NOMO-1 treated with dmso at 0.1 percent for 144 hours (cell line): ENCODE measurements around the gene KLHL25.
"Not testable (repeated sequence)": the region's sequence is repeated elsewhere in the genome, so short reads cannot be mapped to it uniquely, and the experiment has no call there.

Source experiments
- DNase-seq: peaks from one replicate; lab custom pipeline; 2025; ENCODE audit not compliant: unreplicated experiment; lab: John Stamatoyannopoulos, UW

Gene KLHL25

DNA sequence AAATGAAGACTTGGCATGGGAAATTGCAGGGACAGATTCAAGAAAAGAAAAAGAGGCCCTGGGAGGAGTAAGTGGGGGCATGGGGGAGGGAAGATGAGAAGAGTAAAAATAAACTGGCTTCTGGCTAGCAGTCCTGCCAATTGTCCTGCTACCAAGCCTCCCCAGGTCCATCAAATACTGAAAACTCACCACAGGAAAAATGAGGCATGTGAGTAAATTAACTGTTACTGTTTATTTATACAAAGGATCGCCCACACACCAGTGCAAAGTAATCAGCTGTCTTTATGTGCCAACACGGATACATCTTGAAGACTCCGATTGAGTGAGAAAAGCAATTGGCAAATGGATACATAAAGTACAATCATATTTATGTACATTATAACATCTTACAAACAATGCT is 10.7 kb upstream of the KLHL25 start:
- no peak for DNase-seq

DNA sequence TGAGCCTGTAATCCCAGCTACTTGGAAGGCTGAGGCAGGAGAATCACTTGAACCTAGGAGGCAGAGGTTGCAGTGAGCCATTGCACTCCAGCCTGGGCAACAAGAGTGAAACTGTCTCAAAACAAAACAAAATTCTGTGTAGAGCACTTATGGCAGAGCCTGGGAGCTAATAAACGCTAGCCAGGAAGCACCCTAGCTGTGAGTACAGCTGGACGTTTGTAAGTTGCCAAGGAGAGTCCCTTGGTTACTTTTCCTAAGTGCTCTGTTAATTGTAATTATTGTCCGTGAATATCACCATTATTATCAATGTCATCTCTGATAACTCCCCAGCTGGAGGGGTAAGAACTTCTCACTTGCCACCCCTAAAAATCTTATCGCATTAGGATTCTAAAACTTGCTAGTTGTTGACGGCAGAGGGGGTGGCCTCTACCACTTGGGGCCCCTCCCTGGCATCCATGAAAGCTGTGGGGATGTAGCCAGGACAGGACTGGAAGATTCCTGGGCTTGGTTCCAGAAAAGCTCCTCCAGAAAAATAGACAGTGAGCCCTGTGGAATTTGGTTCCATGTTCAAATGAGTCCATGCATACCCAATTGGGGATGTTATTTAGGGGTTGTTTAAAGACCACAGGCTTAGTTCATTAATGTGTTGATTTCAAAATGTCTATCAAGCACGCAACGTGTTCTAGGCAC is 9.9 kb upstream of the KLHL25 start:
- DNase-seq: no peak

DNA sequence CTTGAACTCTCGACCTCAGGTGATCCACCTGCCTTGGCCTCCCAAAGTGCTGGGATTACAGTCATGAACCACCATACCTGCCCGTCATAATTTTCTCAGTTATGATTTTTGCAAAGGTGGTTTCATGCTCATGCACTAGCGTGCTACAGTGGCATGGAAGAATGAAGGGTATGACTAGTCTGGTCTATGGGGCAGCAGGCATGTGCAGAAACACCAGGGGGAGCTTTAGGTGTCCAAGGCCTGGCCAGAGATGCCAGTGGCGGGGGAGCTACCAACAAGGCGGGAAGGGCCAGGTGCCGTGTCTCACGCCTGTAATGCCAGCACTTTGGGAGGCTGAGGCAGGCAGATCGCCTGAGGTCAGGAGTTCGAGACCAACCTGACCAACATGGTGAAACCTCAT is 7.9 kb upstream of the KLHL25 start:
- not testable (repeated sequence) for DNase-seq

DNA sequence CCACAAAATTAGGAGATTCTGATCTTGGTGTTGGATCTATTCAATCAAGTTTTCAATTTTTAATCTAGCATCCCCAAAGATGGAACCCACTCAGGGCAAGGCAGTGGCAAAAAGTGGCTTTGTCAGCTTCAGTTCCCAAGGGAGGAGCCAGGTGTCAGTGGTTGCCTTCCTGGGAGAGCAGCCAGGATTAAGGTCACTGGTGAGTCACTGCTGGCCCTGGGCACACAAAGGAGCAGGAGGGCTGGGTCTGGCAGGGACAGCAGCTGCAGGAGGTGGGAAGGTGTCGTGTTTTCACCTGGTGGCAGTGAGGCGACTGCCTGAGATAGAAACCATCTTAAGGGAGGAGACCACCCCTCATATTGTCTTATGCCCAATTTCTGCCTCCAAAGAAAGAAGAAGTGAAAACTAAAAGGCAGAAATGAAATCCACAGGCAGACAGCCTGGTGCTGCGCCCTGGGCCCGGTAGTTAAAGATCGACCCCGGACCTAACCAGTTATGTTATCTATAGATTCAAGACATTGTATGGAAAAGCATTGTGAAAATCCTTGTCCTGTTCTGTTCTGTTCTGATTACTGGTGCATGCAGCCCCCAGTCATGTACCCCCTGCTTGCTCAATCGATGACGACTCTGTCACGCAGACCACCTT is 5.9 kb upstream of the KLHL25 start:
- DNase-seq: no peak

DNA sequence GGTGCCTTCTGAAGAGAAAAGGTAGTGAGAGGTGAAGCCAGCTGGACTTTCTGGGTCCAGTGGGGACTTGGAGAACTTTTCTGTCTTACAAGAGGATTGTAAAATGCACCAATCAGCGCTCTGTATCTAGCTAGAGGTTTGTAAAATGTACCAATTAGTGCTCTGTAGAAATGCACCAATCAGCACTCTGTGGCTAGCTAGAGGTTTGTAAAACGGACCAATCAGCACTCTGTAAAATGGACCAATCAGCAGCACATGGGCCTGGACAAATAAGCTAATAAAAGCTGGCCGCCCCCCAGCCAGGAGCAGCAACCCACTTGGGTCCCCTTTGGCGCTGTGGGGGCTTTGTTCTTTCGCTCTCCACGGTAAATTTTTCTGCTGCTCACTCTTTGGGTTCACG is 1.6 kb upstream of the KLHL25 start:
- DNase-seq: not testable (repeated sequence)

DNA sequence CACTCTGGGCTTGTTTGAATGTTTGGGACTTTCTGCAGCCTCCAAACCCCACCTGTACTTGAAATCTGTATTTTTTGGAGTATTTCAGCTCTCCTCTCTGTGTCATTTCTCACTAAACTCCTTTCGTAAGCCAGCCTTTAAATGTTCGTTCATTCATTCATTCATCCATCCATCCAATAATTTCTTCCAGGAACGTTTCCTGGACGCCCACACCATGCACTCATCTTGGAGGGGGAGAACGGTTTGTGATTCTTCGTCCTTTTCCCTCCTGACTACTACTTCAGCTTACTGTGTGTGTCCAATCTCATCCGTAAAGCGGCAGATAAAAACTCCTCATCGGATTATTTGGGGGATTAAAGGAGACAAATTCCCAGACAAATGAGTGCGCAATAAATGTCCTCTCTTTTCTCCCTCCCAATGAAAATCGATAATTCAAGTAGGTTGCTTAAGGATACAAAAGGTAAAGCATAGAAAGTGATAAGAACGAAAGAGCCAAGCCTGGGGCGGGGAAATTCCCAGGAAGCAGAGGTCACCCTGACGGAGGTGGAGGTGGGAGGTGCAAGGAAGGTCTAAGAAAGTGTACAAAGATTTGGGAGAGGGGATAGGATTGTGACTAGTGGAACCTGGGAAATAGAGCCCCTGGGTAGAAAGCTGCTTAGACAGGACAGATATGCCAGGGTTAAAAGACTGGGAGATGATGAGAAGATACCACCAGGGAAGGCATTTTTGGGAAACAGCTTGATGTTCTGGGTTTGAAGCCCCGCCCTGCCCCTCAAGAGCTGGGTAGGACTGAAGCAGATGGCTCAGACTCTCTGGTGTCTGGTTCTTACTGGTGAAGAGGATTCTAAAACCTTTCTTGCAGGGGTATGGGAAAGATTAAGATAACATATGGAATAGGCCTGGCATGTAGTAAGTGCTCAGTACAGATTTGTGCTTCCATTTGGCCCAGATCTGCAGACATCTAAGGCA is 896 bp upstream of the KLHL25 start:
- no peak for DNase-seq

DNA sequence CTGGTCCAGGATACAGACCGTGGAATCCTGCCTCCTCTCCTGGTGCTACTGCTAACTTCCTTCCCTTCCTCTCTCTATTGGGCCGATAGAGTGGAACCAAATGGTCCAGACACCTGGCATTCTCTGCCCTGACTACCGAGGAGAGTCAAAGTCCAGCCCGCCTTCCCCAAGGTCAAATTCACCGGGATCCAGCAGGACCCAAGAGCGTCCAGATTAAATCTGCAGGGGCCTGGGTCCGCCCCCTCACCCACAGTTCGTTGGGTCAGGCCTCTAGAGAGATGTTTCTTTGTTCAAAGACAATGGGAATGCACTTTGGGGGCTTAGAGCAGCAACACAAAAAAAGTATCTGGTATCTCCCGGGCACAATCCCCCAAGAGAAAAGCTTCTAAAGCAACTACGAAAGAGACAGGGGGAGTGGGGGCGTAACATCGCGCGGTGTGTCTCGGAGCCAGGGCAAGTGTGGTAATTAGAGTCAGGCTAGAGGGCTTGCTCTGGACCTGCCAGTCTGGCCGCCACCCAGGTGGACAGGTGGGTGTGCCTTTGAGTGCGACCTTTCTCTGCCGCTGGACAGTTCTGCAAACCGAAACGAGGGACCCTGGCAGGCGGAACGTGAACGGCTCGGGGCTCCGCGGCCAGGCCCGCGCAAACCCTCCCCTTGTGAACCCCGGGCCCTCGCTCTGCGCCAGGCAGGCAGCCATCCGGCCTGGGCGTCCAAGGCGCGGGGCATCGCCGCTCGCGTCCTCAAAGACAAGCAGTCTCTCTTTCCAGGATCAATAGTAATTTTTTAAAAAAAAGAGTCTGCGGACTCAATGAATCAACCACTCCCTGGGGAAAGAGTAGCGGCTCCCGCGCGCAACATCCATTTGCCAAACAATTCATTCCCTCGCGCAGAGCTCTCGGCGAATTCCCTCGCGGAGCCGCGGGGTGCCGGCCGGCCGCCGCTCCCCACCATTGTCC is 806 bp downstream of the KLHL25 start:
- no peak for DNase-seq

DNA sequence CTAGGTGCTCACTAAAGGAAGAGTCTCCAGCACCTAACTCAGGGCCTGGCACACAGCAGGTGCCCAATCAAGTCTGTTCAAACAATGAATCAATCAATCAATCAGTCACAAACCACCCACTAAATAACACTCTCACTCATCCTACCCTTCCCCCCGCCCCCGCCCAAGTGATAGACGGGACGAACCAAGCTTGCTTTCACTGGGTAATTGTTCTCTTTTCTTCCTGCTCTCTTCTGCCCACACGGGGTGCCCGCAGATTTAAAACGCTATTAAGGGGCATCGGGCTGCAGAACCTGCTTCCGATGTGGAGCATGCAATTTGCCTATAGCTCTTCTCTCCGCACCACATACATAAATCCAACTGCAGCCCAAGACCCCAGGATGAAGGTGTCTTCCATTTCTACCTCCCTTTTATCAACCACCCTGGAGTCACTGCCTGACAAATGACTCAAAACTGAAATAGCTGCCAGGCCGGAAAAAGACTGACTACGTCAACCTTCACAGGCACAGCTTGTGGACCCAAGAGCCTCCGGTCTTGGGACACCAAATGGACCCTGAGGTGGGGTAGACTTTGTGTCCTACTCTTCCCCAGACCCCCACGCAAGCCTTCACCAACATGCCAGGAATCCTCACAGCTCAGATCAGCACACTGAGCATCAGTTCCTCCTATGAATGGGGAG is 1.7 kb downstream of the KLHL25 start:
- DNase-seq: no peak

DNA sequence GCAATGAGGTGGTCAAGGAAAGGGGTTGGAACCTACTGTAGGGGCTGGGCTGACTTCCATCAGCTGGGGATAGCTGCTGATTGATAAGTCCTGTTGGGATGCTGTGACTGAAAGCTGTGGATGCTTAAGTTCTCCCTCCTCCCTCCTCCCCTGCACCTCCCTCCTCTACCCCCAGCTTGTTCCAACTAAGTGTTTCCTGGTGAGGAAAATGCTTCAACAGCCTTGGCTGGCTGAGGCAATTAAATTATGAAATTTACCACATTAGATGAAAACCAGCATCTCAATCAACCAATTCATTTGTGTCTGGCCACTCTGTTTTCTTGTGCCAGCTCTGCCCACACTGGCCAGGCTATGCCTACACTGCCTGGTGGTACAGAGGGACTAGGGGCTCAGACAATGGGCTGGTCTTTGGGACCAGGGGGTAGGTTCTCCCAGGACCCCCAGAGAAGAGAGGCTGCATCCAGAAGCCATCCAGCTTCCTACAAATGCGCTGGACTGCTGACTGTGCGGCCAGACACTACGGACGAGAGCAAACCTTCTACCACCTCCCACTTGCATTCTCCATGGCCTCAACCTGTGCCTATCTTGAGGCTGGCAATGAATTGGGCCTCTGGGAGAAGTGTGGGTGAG is 2.5 kb downstream of the KLHL25 start:
- no peak for DNase-seq

DNA sequence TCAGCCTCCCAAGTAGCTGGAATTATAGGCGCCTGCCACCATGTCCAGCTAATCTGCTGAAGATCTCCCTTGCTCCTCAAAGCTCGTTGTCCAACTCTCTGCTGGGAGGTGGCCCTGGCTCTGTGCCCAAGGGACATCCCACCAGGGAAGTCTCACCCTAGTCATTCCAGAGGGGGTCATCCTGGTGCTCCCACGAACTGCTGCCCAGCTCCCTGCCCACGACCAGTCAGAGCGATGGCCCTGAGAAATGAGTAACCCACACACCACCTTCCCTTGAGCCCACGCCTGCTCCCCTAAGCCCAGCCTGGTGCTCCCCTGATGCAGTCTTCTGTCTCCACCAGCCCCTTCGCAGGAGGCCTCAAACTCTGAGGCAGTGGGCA is 5.2 kb downstream of the KLHL25 start:
- no peak for DNase-seq

DNA sequence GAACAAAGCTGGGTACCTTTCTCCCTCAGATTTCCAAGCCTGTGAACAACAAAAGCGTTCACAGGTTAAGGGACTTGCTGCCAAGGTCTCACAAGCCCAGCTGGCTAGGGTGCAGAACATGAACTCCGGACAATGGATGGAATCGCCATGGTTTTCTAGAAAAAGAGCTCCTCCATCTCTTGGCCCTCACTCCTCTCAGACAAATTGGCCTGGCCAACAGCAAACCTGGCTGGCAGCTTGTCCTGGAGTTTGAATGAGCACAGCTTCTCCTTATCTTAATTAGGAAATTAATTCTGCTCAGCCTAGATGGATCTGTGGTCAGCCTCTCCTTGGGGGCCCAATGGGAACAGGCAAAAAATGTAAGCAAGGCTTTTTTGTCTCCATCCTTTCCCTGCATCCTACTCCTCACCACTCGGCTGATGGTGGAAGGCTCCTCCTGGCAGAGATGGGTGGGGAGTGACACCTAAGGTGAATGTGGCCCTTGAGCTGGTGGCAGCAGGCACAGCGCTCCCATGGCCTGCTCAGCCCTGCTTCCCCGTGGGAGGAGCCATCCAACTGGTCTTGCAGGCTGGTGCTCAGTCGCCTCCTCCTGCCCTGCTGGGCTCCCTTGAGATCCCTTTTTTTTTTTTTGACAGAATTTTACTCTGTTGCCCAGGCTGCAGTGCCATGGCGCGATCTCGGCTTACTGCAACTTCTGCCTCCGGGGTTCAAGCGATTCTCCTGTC is 5.8 kb downstream of the KLHL25 start:
- no peak for DNase-seq

DNA sequence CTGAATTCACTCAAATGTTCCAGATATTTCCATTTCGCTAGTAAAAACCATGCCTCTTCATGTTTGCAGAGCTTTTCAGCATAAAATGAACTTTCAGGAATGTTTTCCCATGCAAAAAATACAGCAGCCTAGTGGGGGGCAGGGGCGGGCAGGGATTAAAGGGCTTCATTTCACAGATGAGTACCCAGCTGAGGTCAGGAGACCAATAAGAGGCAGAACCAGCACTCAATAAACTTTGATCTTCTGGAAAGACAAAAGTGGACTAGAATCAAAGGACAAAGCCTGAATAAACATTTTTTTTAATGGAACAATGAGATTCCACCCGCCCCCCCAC is 8.0 kb downstream of the KLHL25 start:
- DNase-seq: no peak

DNA sequence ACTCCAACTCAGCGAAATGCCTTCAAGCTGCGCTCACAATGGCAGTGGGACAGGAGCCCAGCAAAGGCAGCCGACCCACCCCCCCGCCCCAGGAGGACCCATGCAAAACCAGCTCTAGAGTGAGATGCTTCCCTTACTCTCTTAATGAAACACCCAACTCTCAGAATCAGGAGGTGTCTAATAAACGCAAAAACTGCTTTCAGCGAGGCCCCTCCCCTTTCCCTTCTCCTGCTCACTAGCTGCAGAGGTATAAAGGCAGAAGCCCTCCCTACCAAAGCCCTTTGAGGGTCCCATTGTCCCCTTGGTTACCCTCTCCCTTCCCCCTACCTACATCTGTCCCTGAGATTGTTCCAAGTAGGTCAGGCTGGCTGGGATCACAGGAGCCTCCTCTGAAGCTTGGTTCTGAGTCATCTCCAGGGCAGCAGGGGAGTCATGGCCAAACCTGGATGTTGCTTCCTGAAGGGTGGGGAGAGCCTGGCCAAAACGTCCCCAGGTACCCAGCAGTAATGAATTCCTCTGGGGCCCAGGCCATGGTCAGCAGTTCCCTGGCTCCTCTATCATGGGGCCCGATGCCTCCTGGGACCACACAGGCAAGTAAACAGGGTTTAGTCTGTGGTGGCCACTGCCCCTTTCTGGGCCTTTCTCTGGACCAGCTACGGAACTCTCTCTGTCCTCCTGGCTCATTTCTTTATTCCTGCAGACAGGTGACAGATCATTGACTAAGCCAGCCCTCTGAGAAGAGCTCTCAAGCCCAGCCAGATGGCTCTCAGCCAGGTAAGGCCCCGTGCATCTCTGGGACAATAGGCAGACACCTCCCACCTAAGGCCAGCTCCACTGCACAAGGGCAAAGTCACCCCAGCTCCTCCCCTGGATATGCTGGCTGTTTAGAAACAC is 8.6 kb downstream of the KLHL25 start:
- no peak for DNase-seq

DNA sequence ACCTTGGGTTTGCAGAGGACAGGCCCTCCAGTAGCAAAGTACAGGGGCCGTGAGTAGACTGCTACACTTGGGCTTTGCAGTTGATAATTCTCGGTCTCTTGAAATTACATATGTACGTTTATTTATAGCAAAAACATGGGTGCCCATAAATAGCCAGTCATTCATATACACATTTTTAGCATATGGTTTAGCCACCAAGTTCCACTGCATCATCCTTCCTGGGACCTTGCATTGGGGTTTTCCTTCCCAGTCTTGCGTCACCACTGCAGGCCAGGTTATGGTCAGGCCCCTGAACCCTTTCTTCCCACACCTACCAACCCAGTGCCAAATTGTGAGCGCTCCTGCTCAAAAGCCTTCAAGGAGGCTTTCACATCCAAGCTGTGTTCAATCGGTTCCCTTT is 12.7 kb downstream of the KLHL25 start:
- no peak for DNase-seq

DNA sequence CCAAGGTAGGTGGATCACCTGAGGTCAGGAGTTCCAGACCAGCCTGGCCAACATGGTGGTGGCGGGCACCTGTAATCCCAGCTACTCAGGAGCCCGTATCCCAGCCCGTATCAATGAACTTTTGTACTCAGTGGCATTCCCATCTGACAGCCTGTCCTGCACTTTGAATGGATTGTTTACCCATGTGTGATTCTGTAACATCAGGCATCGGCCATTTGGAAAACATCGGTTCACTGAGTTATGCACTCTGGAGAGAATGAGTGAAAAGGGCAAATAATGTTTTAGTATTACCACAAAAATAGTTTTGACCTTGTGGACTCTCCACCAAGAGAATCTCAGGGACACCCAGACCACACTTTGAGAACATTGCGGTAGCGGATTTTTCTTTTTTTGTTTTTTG is 13.6 kb downstream of the KLHL25 start:
- DNase-seq: no peak

DNA sequence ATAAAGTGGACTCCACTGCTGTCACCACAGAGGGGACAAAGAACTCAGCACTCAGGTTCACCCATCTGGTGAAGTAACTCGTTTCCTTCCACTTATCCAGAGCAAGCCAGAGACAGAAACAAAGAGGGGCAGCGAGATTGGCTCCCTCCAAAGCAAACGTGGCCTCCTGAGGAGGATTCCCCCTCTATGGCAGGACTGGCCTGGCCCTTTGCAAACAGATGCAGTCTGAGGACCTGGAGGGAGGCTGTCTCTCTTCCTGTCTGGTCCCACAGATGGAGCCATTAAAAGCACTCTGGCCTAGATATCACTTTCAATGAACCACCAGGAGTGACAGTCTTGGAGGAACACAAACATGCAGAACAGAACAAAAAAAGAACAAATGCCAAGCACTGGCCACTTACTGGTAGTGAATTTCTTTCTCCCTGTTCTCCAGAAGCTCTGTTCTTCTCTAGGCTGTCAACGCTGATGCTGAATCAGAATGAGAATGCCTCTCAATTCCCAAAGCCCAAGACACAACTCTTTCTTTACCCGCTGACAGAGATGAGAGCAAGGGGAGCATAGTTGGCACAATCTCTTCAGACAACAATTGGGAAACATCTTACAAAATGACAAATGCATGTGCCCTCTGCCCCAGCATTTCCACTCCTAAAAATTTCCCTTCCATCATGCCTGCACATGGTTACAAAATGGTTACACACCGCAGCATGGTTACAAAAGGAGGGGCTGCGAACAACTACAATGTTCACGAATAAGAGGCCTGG is 14.3 kb downstream of the KLHL25 start:
- no peak for DNase-seq

DNA sequence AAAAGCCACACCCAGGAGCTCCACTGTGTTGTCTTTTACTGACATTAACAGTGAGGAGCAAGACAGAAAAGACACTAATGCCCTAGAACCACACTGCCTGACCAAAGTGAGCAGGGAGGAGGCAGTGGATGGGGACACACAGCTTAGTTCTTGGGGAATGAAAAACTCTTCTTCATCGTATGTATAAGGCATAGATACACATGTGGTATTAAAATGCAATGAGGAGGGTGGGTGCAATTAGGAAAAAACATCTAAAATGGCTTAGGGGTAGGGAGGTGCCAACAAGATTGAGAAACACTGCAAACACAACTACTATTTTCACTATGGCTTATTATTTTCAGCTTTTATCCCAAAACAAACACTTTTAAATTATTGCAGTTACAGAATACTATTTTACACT is 15.5 kb downstream of the KLHL25 start:
- DNase-seq: no peak
